Subcutaneous adipose tissue (tissue), 4 donors: ENCODE results near the gene MXD3. TPM values are rescaled to one million over a fixed set of nuclear protein-coding genes. Genes with fewer than 3 reads are reported as not detected.

Experiments
- total RNA-seq, 4 donors: library from RNA; depleted of rRNA; stranded (reverse); fragments of >200 nt; gene quantifications; one replicate each; pipeline ENCODE4 v1.1.0, GENCODE V29; 2016
- TF ChIP-seq, protein P1 (sequence below): fragments of 450-650 bp; IDR thresholded peaks from one replicate; pipeline ENCODE4 v1.5.1; 2016; ENCODE audit warnings: low read depth, mild to moderate bottlenecking, control low read depth, antibody characterized with exemption, moderate library complexity

The MXD3 gene
- total RNA-seq, 4 donors from 2014 or later, result 0.82 to 13.0 (median 6.7) TPM

DNA sequence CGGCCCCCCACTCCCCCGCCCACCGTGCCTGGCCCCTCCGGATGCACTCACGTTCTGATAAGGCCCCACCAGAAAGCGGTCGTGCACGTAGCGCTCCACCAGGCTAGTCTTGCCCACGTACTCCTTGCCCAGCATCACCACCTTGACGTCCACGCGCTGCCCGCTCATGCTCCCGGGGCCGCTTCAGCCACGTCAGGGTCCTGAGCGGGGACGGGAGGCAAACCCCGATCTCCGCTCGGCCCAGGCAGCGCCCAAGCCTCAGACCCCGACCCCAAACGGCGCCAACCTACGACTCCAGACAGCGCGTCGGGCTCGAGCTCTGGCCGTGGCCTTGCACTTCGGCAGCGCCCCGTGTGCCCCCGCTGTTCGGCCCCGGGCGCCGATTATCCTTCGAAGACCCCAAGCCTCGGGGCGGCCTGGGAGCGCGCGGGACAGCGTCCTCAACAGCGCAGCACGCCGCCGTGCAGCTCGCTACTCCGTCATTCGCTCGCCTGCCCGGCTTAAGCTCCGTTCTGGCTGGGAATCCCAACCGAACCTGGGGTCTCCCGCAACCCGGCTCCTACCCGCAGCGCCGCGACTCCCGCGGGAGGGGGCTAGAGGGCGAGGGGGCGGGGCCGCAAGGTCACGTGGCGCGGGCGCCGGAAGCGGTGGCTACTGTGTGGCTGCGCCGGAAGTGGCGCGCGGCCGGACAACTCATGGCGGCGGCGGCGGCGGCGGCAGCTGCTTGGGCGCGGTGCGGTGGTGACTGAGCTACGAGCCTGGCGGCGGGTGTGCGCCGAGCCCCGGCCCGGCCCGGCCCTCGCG lies 8.4 kb downstream of the MXD3 start, which contains the start of the genes PRELID1 and RAB24:
TSS of gene PRELID1 (plus strand) at position 679 of the 804 bp plus-strand sequence. CDS start 187 bp downstream, outside the sequence.
TSS of gene RAB24 (minus strand) at position 599 of the 804 bp plus-strand sequence. CDS start at position 168, 431 bp downstream.
- TF ChIP-seq, protein P1, sequence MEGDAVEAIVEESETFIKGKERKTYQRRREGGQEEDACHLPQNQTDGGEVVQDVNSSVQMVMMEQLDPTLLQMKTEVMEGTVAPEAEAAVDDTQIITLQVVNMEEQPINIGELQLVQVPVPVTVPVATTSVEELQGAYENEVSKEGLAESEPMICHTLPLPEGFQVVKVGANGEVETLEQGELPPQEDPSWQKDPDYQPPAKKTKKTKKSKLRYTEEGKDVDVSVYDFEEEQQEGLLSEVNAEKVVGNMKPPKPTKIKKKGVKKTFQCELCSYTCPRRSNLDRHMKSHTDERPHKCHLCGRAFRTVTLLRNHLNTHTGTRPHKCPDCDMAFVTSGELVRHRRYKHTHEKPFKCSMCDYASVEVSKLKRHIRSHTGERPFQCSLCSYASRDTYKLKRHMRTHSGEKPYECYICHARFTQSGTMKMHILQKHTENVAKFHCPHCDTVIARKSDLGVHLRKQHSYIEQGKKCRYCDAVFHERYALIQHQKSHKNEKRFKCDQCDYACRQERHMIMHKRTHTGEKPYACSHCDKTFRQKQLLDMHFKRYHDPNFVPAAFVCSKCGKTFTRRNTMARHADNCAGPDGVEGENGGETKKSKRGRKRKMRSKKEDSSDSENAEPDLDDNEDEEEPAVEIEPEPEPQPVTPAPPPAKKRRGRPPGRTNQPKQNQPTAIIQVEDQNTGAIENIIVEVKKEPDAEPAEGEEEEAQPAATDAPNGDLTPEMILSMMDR, result no peak

DNA sequence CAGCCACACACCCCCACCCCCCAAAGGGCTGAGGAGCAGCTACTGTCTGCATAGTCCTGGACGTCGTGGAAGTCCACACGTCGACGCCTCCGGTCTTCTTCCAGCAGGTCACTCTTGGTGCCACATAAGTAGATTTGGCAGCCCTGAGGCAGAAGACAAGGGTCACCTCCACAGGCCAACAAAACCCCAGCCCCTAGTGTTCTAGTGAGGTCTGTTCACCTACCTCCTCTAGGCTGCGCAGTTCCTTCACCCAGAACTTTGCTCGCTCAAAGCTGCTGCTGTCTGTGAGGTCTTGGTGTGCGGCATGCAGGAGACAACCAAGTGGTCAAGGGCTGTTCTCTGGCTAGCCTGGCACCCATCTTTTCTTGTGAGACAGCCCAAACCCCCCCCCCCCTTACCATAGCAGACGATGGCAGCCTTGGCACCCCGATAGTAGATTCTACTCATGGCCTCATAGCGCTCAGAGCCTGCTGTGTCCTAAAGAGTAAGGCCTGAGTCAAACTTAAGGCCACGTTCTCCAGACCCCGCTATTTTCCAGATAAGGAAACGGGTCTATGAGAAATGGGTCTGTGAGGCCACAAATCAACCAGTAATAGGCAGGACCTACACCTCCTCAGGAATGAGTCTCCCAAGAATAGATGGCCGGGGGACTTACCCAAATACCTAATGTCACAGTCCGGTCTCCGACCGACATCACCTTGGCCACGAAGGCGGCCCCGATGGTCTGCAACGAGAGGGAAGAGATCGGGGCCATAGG lies 9.2 kb downstream of the MXD3 start:
- TF ChIP-seq, protein P1, result no peak

DNA sequence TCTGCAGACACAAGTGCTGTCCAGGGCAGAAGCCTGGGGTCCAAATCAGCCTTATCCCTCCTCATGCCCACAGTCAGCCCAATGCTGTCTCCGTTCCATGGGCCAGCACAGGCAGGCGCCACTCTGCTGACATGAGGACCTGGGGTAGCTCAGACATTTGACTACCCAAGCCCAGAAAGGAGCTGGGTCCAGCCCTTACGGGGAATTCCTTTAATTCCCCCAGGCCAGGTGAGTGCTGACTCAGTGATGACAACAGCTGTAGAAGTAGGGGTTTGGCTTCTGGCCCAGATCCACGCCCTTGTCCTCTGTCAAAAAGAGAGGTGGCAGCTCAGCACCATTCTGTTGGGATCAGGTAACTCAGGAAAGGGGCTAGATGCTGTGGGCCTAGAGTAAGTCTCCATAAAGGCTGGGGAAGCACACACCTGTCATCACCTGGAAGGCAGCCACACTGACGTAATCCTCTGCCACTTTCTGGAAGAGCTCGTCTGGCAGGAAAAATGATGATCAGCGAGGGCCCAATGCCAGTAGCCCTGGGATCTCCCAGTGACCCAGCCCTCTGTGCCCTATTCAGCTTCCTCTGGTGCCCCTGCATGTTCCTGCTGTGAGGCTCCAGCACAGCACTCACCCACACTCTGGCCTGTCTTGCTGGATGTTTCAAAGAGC lies 10.1 kb downstream of the MXD3 start:
- TF ChIP-seq, protein P1, result no peak

DNA sequence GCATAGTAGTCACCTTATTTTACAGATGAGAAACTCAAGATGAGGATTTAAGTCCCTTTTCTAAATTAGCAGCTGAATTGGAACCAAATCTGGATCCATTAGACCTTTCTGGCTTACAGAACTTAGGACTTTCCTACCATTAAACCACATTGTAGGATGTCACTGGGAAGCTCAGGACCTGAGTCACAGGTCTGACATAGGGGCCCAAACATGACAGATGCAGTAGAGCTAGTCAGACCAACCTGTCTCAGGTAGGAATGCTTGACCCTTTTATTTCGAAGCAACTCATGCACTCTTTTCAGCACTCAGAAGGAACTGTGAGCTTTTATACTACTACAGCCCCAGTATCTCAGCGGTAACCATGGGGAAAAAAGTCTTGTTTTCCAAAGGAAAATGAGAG lies 10.7 kb downstream of the MXD3 start:
- TF ChIP-seq, protein P1, result no peak

DNA sequence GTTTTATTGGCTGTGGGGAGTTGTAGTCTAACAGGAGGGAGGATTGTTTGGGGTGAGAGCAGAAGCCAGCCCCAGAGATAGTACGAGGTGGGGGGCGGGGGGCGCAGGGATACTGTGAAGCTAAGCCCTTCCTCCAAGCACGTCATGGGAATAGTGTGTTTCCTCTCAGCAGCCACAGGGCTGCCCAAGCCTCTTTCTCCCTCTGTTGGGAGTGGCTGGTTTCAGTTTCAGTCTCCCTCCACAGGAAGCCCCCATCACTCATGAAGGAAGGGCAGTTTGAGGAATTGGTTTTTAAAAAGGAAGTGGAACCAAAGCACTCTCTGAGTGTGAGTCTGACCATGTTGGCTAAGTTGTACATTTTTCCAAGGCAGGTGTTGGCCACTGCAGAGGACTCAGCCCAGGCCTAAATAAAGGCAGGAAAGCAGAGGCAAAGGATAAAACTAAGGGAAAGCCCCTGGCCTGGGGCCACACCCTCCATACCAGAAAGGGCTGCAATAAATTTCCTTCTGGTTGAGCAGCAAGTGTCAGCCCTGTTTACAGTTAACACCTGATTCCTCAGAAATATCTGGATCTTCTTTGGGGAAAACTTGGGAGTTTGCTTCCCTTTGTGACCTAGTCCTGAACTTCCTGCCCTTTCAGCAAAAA lies 11.3 kb downstream of the MXD3 start:
- TF ChIP-seq, protein P1, result no peak

DNA sequence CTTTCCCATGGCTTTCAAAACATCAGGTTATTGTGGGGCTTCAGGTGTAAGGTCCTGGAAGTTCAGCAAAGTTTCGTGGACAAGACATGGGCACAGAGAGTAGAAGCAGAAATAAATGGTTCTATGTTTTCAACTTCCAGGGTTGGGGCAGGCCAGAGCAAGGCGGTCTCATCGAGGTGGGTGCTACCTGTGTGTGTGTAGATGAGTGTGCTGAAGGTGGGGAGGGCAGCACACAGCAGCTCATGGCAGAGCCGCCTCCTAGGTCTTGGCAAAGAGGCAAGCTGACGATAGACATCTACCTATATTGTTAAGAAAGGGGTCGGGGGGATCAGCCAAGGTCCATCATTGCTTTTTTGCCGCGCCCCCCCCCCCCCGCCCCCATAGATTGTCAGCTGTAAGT lies 12.0 kb downstream of the MXD3 start:
- TF ChIP-seq, protein P1, result no peak
